ENCODE results near the gene CGNL1.

The CGNL1 gene

DNA sequence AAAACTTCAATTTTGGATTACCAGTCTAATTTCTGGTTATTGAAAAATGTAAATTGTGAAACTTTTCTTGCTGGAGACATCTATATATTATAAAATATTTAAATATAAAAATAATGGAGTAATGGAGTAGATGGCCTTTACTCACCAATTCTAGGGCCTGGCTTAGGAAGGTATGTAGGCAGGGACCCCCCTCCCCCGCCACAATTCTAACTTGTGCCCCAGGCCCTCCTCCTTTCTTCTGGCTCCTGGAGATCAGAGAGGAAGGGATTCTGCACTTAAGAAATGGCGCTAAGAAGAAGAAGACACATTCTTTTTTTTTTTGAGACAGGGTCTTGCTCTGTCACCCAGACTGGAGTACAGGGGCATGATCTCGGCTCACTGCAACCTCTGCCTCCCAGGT, 49.5 kb downstream of the CGNL1 start:
- no peak for DNase-seq

DNA sequence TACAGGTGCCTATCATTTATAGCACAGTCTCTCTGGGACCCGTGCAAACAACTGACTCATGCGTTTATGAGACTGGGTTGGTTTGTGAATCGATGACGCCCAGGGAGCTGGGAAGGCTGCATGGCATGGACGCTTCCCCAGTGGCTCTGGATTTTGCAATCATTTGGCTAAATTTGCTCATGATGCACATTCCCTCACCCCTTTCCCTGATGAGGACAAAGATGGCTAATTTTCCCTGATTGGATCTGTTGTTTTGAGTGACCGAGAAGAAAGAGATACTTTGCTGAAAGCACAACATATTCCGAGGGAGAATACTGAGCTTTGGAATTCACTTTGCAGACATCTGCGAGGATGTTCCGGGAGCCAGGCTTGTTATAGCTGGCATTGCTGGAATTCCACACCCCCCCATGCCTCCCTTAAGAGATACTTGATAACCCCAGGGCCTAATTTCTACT, 51.1 kb downstream of the CGNL1 start:
- DNase-seq = no peak

DNA sequence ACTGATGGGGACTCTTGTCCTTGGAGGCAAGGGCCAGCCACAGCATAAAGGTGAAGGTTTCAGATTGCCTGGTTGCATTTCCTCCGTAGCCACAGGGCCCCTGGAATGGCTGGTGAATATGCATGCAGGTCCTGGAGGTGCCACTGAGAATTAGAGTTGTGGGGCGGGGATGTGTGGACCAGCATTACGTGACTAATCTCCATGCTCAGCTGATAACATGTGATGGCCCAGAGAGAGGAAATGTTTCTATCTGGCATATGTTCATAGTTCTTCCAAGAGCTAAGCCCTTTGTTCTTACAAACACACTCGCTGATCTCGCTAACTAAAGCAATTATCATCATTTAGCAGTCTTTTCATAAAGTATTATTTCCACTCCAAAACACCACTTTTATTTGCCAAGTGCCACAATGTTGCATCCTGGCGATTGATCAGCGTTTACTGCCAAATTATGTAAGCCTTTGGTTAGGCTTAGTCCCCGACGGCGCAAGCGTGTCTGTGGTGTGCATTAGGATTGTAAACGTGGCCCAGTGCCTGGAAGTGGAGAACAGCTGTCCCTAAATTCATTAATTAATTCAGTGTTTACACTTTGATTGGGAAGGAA, 55.9 kb downstream of the CGNL1 start:
- no peak for DNase-seq

DNA sequence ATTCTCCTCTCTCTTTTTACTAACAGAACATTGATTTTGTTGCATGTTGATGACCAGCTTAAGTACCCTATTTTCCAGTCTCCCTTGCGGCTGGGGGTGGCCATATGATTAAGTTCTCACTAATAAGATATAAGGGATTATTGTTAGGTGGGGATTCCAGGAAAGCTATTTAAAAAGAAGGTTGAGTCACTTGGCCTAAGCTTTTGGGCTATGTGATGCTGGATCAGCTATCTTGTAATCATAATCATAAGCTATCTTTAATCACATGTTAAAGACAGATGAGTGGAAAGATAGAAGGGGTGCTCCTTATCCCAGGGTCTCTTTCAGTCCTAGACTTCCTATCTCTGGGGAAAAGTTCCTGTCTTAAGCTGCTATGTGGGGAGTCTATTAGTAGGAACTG, 59.9 kb downstream of the CGNL1 start:
- no peak for DNase-seq

DNA sequence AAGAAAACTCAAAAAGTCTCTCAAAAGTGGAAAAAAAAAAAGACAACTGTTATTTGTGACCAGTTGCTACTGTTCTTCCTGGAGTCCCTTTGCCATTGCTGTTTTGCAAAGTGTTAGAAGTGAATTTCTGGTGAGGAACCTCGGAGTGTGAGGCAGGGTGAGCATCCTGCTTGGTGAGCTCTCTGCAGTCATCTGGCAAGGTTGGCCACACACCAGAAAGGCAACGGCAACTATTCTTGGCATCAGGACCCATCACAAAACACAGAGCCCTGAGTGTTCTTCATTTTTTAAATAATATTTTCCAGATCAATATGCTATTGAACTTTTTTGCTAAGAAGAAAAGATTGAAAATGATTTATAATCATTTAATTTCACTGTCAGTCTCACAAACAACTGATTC, 60.7 kb downstream of the CGNL1 start:
- no peak for DNase-seq

DNA sequence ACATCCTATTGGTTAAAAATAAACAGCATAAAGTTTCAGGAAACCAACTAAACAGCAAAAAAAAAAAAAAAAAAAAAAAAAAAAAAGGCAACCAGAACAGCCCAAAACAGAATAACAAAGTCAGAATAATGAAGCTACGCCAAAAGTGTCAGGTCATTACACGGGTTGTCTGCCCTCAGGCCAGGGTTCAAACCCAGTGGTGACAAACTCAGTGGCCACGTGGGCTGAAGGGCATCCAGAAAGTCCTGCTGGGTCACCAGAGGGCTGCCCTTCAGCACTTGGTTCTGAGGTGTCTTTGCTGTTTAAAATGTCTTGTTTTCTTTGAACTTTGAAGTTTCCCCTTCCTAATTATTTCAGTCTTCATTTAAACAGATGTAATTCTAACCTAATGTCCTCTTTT, 61.3 kb downstream of the CGNL1 start:
- no peak for DNase-seq

DNA sequence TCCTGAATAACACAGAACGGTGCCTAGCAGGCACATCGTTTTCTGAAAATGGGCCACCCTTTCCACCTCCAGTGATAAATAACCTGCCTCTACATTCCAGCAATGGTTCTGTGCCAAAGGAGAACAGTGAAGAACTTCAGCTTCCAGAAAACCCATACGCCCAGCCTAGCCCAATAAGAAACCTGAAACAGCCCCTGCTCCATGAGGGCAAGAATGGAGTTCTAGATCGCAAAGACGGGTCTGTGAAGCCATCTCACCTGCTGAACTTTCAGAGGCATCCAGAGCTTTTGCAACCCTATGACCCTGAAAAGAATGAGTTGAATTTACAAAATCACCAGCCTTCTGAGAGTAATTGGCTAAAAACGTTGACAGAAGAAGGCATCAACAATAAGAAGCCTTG, 61.9 kb downstream of the CGNL1 start:
- no peak for DNase-seq

DNA sequence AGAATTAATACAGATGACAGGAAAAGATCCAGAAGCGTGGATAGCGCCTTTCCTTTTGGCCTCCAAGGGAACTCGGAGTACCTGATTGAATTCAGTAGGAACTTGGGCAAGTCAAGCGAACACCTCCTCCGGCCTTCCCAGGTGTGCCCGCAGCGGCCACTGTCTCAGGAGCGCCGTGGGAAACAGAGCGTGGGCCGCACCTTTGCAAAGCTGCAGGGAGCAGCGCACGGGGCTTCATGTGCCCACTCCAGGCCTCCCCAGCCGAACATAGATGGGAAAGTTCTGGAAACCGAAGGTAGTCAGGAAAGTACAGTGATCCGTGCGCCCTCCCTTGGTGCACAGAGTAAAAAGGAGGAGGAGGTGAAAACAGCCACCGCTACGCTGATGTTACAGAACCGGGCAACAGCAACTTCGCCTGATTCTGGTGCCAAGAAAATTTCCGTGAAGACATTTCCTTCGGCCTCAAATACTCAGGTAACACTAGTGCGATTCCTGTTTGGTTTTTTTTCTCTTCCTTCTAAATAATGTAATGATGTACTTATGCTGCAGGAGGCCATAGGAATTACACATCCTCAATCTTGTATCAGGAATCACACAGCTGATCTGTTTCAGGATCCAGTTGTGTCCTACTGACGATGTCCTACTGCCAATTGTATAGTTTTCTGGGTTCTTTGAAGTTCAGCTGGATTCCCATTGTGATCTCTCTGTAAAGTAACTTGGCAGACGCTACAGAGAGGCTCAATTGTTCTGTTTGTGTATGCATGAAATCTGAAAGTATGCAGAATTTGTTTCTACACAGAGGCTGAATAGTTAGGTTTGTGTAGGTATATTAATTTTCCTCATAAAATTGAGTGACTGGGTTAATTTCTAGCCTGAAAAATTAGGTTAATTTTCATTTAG, 63.1 kb downstream of the CGNL1 start:
- DNase-seq = no peak

DNA sequence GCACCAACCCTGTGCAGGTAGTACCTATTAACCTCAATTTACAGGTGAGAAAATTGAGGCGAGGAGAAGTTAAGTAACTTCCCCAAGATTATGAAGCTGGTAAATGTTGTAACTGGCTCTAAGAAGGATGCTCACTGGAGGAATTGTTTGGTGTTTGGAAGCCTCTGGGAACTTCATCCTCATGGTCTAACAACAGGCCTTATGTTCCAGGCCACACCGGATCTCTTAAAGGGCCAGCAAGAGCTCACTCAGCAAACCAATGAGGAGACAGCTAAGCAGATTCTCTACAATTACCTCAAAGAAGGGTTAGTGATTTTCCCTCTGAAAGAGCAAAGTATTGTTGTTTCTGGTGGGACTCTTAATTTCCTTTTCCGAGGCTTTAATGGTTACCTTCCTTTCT, 63.9 kb downstream of the CGNL1 start:
- DNase-seq = no peak

DNA sequence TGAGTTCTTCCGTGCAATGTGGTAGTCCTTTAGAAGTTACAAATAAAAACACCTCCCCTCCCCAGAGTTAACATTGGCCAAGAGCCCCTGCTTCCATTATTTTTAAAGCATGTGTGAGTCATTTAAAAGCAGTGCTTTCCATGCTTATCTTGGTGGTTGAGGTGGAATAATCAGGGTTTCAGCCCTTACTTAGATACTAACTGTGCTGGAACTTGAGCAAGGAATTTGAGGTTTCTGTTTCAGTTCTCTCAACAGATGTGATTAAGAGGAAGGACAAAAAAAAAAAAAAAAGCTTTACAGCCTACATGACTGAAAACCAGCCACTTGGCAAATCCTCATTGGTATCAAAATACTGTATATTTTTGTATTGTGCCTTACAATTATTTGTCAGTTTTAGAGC, 64.5 kb downstream of the CGNL1 start:
- DNase-seq = no peak

DNA sequence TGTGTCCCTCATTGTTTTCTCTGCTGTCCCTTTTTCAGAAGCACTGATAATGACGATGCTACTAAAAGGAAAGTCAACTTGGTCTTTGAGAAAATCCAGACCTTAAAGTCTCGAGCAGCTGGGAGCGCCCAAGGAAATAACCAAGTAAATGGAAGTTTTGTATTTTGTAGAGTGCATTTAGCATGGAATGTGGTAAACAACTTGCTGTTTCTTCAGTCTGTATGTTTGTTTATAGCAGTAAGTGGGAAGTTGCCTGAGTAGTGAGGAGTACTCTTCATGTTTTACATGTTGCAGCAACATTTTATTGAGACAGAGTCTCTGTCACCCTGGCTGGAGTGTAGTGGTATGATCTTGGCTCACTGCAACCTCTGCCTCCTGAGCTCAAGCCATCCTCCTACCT, 66.0 kb downstream of the CGNL1 start:
- DNase-seq = no peak

DNA sequence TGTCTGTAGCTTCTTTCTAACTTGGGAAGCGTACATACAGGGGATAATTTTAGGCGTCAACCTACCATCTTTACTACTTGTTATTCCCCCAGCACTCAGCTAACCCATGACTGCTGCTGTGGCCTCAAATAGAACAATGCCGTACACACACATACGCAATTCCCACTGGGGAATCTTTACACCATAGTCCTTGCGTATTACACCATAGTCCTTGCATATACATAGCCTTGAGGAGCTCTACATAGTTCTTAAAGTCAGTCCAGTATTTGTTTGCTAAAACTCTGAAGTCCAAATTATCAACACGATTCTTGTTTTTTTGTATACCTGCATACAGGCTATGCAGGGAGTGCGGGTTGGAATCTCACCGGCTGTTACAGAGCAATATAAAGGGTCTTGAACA, 67.2 kb downstream of the CGNL1 start:
- no peak for DNase-seq

DNA sequence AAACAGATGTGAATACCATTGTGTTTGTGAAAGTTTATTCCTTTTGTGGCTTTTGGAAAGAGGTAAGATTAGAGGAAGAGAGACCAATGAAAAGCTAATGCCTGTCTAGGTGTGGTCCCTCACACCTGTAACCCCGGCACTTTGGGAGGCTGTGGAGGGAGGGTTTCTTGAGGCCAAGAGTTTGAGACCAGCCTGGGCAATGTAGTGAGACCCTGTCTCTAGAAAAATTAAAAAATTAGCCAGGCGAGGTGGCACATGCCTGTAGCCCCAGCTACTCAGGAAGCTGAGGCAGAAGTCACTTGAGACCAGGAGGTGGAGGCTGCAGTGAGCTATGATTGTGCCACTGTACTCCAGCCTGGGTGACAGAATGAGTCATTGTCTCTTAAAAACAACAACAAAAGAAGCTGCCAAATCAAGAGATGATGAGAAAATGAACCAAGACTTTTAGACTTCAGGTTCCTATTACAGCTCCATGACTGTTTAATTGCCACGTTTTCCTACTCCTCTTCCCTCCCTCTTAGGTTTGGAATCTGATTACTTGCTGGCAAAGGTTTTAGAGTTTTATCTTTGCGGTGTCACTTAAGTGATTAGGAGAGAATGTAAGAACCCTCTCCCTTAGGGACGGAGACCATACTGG, 68.7 kb downstream of the CGNL1 start:
- no peak for DNase-seq

DNA sequence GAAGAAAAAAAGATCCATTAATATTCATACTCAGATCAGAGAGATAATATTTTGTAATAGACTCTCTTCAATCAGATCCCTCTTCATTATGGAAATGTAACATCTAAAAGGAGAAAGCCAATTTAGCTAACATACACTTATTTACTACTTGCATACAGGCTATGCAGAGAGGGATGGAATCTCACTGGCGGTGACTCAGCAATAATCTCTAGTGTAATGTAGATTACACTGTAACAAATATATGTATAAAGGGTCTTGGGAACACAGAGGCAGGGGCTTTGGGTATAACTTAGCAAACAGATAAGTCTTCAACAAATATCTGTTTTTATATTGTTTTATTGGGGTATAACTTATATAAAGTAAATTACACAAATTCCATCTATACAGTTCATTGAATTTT, 69.6 kb downstream of the CGNL1 start:
- DNase-seq = no peak

DNA sequence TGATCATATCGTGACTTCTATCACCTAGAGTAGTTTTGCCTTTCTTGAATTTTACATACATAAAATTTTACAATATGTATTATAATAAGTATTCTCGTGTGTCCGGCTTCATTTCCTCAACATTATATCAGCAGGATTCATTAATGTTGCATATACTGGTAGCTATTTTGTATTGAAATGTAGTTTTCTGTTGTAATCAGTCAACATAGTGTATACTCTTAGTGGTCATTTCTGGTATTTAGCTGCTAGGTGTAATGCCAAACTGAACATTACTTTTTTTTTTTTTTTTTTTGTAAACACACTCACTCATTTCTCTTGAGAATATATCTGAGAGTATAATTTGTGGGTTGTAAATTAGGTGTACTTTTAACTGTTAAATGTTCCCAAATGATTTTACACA, 70.1 kb downstream of the CGNL1 start:
- DNase-seq = no peak

DNA sequence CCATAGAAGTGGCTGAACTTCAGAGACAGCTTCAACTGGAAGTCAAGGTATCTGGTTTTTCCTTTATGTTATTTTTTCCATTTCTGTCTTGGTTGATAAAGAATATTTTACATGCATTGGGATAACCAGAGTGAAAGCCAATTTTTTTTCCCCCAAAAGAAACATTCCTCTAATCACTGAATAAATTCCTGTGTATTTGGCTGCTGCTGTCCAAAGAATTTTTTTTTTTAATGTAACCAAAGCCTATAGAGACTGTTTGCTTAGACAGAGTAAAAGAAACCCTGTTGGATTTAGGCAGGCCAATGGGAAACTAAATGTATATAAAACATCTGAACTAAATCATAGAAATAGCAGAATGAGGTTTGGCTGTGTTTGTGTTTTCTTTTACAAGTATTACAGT, 75.2 kb downstream of the CGNL1 start:
- no peak for DNase-seq

DNA sequence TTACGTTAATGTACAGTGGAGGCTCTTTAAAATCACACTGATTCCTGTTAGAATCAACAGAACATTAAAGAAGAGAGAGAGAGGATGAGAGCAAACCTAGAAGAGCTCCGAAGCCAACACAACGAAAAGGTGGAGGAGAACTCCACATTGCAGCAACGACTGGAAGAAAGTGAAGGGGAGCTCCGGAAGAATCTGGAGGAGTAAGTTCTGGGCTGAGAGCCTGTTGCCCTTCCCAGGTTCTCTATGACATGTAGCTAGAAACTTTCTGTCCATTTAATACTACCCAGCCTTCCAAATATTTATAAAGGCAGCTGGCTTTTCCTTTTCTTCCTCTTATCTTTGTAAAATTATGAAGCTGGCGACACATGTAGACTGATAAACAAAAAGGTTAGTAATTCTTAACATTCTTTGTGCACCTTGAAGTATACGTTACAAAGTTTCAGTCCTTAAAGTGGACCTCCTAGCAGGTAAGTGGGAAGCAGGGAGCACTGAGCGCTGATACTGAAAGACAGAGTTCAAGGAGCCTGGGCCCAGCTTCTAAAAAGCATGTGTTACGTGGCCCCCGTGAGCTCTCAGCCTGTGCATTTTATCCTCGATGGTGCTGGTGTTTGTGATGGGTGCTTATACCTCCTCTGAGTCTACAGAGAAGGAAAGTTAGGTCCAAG, 75.9 kb downstream of the CGNL1 start:
- DNase-seq = no peak

DNA sequence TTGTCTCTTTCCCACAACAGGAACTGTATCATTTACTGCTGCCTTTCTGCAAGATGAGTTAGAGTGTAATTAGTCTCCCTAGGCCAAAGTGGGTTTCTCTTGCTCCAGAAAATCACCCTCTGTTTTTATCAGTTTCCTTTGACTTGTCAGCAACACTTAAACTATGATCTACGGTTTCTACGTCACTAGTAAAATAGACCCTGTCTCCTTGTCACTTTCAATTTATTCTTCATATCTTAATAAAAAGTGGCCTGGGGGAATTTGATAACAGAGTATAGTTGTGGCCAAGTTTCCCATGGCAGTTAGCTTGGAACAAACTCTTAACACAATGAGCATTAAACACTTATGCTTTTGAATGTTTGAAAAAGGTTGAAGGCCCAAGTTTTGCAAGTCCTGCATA, 79.6 kb downstream of the CGNL1 start:
- DNase-seq = no peak

DNA sequence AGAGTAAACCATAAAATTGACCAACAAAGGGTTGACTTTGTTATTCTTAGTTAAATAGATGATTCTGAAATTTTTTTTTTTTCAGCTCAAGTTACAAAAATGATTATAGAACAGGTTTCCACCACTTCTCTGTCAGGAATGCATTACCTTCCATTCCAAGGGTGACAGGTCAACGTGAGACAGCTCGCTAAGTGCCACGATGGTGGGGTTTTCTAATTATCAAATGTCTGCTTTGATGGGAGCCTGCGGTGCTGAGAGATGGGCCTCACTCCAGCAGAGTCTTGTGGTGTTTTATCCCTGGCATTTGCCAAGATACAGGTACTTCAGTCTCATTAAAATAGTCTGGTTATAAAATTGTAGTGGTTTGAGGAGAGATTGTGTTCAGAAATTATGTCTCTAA, 80.3 kb downstream of the CGNL1 start:
- DNase-seq = no peak

DNA sequence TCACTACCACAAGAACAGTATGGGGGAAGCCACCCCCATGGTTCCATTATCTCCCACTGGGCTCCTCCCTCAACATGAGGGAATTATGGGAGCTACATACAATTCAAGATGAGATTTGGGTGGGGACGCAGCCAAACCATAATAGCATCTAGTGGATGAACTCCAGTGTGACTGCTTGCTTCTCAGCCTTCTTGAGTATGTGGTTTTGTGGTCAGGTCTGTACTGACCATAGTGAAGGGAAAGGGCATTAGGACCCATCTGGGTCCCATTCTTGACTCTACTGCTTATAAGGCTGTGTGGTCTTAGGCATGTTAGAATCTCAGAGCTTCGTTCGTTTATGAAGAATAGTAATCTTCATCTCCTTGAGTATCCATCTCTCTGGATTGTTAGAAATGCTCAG, 81.4 kb downstream of the CGNL1 start:
- DNase-seq = no peak

DNA sequence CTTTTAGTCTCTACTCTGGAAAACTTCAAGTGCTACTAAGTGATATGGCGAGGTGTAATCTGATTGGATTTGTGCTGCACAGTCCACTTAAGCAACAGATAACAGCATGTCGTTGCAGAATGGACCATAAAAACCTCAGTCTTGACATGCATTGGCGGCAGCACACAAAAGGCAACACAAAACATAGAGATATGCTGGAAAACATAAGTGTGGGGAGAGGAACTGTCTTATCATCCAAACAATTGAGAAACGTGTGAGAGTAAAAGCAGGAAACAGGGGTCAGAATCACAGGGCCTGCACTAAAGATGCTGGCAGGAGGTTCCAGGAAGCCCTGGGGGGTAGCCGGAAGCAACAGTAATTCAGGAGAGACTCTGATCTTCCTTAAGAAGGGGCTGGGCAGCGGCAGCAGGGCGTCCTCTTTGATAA, 82.1 kb downstream of the CGNL1 start:
- DNase-seq = no peak

DNA sequence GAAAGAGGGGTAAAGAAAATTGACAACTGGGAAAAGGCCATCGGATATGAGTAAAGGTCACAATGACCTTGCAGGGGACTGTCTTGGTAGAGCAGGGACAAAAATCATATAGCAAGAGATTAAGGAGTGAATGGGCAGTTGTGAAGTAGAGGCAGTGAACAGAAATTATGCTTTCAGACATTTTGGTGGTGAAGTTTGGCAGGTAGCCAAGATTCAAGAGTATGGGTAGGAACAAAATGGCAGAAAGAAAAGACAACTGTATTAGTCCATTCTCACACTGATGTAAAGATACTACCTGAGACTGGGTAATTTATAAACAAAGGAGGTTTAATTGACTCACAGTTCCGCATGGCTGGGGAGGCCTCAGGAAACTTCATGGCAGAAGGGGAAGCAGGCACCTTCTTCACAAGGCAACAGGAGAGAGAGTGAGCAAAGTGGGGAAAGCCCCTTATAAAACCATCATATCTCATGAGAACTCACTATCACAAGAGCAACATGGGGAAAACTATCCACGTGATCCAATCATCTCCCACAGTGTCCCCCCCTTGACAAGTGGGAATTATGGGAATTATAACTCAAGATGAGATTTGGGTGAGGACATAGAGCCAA, 84.0 kb downstream of the CGNL1 start:
- no peak for DNase-seq

DNA sequence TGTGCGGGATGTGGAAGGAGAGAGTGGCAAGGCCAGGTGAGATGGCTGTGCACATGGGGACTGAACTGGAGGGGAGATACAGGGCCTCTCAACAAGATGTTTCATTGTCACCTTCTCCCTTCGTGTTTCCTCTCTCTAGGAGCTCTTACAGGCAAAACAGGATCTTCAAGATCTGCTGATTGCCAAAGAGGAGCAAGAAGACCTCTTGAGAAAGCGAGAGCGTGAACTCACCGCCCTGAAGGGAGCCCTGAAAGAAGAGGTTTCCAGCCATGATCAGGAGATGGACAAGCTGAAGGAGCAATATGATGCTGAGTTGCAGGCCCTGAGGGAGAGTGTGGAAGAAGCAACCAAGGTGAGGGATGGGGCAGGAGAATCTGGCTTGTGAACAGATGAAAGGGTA, 85.2 kb downstream of the CGNL1 start:
- no peak for DNase-seq
